GM12865 (cell line): Measurements from ENCODE around the gene EYA3.
A peak's percentile ranks its signal among the peaks of the same experiment; 100 is the strongest.

Experiments
- DNase-seq: peaks from one replicate; pipeline ENCODE4 v3.0.0; 2010; ENCODE audit warnings: low read depth
- H3K4me3 ChIP-seq: 2 replicates; pipeline ENCODE4 v1.5.1; 2011; ENCODE audit warnings: mild to moderate bottlenecking, low read depth, low read length, control low read depth
- CTCF ChIP-seq: IDR thresholded peaks from 2 replicates; pipeline ENCODE4 v1.5.1; 2011; ENCODE audit warnings: low read length, control low read depth, low read depth, inconsistent platforms; ENCODE audit not compliant: insufficient read depth; ENCODE audit errors: missing control alignments

EYA3 gene

GRCh38 chr1:27992276-27992675 lies 96.1 kb downstream of the EYA3 start:
- TF ChIP-seq CTCF = no peak
- DNase-seq = peak; percentile 25
- H3K4me3 ChIP-seq = no peak overlapping the region

- DNase-seq = no peak
- TF ChIP-seq CTCF = no peak
- H3K4me3 ChIP-seq = no peak overlapping the region
Observed at GRCh38 chr1:27990920-27991537, 97.4 kb downstream of the EYA3 start.

GRCh38 chr1:27981145-27981544 lies 107.3 kb downstream of the EYA3 start:
- no peak for DNase-seq
- no peak overlapping the region for H3K4me3 ChIP-seq
- no peak for TF ChIP-seq CTCF

- DNase-seq = no peak
- TF ChIP-seq CTCF = no peak
- H3K4me3 ChIP-seq = no peak overlapping the region
Observed at GRCh38 chr1:27980216-27980845, 108.1 kb downstream of the EYA3 start.

- H3K4me3 ChIP-seq = no peak overlapping the region
- TF ChIP-seq CTCF = no peak
- DNase-seq = no peak
Observed at GRCh38 chr1:27979859-27980201, 108.6 kb downstream of the EYA3 start.

GRCh38 chr1:27979151-27979858 lies 109.1 kb downstream of the EYA3 start:
- peak; percentile 25 for TF ChIP-seq CTCF

GRCh38 chr1:27974417-27974781 lies 114.0 kb downstream of the EYA3 start:
- no peak for TF ChIP-seq CTCF
- DNase-seq = no peak
- no peak overlapping the region for H3K4me3 ChIP-seq

More at GRCh38 chr1:27979151-27979858, 109.1 kb downstream of the EYA3 start:
- peak; percentile 59 for DNase-seq
- H3K4me3 ChIP-seq = no peak overlapping the region
